SKM-1 (cell line): Measurements from ENCODE around the gene BRMS1L.
"Not testable (repeated sequence)": the region's sequence is repeated elsewhere in the genome, so short reads cannot be mapped to it uniquely, and the experiment has no call there.

Source experiments
- DNase-seq: peaks from one replicate; lab custom pipeline; 2025; ENCODE audit not compliant: unreplicated experiment; lab: John Stamatoyannopoulos, UW

Gene BRMS1L

GRCh38 chr14:35826218-35826951, at the start of gene BRMS1L:
BRMS1L (plus strand) TSS chr14:35826338; CDS start chr14:35826517, 179 bp downstream.
- peak; percentile 79 for DNase-seq

- no peak for DNase-seq
These were observed 49.3 kb upstream of the BRMS1L start for GRCh38 chr14:35776823-35777222.

- DNase-seq: not testable (repeated sequence)
These were observed 48.6 kb upstream of the BRMS1L start for GRCh38 chr14:35777550-35777949.

GRCh38 chr14:35779368-35779767, 46.8 kb upstream of the BRMS1L start:
- DNase-seq: no peak

GRCh38 chr14:35783699-35784098, 42.4 kb upstream of the BRMS1L start:
- no peak for DNase-seq

- DNase-seq: no peak
These were observed 39.3 kb upstream of the BRMS1L start for GRCh38 chr14:35786856-35787255.

GRCh38 chr14:35789651-35790050, 36.5 kb upstream of the BRMS1L start:
- no peak for DNase-seq

GRCh38 chr14:35797796-35798195, 28.3 kb upstream of the BRMS1L start:
- DNase-seq: no peak

- DNase-seq: no peak
These were observed 19.9 kb upstream of the BRMS1L start for GRCh38 chr14:35806006-35806907.

GRCh38 chr14:35807131-35807961, 18.8 kb upstream of the BRMS1L start:
- no peak for DNase-seq

GRCh38 chr14:35808076-35808637, 18.0 kb upstream of the BRMS1L start:
- no peak for DNase-seq

- peak; percentile 46 for DNase-seq
These were observed 17.2 kb upstream of the BRMS1L start, which contains the start of gene RALGAPA1 for GRCh38 chr14:35808638-35809563. RALGAPA1 (minus strand) TSS chr14:35809295; CDS start chr14:35808835, 460 bp downstream.

- no peak for DNase-seq
These were observed 16.5 kb upstream of the BRMS1L start for GRCh38 chr14:35809597-35809996.

GRCh38 chr14:35810963-35811362, 15.2 kb upstream of the BRMS1L start:
- no peak for DNase-seq

- DNase-seq: peak; percentile 3
These were observed 11.7 kb upstream of the BRMS1L start for GRCh38 chr14:35814371-35815005.

- no peak for DNase-seq
These were observed 7.6 kb upstream of the BRMS1L start for GRCh38 chr14:35818346-35819115.

- no peak for DNase-seq
These were observed 6.3 kb upstream of the BRMS1L start for GRCh38 chr14:35819591-35820540.
